ENCODE measurements around the gene PRSS57.
"Not testable (repeated sequence)": the region's sequence is repeated elsewhere in the genome, so short reads cannot be mapped to it uniquely, and the experiment has no call there.

Gene PRSS57

DNA sequence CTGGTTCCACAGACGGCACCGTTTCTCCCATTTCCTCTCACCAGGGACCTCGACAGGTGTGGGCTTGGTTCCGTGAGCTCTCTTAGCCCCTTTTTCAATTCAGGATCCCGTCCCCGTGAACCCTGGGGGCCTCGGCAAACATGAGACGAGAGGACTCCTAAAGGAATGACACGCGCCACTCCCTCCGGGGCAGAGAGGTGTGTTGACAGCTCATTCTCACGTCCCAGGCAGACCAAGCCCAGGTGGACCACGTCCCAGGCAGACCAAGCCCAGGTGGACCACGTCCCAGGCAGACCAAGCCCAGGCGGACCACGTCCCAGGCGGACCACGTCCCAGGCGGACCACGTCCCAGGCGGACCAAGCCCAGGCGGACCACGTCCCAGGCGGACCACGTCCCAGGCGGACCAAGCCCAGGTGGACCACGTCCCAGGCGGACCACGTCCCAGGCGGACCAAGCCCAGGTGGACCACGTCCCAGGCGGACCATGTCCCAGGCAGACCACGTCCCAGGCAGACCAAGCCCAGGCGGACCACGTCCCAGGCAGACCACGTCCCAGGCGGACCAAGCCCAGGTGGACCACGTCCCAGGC is 28.2 kb downstream of the PRSS57 start:
- not testable (repeated sequence) for DNase-seq

DNA sequence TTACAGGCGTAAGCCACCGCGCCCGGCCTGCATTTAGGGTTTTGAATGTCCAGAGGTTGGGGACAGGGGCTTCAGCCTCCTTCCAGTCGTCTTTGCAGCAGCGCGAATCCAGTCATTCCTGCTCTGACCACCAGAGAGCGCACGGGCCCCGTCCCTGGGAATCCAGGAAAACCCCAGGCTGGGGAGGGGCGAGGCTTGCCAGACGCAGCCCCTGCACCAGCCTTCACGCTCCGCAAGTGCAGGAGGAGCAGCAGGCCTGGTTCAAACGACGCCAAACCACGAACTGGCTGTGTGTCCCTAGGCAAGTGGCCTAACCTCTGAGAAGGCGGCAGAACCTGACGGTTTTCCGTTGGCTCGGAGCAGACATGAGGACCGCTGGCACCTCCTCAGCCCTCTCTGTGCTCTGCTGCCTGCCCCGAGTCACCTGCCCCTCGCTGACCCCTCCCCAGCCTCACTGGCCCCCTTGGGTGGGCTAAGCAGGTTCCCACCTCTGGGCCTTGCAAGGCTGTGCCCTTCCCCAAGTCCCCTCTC is 30.3 kb downstream of the PRSS57 start:
- DNase-seq, result peak; percentile 83

DNA sequence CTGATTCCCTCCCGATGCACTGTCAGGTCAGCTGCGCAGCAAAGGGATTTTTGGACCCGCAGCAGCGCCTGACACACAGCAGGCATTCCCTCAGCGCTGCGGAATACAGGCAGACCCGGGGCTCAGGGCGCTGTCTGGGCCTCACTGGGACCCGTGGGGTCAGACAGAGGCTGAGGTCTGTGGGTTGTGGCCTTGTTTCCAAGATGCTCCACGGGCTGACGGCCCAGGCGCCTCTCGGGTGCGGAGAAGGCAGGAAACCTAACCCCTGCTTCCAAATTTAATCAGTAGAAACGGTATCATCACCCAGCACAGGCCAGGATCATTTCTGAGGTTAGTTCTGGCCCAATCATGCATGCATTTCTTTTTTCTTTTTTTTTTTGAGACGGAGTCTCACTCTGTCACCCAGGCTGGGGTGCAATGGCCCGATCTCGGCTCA is 31.6 kb downstream of the PRSS57 start:
- DNase-seq, result no peak

DNA sequence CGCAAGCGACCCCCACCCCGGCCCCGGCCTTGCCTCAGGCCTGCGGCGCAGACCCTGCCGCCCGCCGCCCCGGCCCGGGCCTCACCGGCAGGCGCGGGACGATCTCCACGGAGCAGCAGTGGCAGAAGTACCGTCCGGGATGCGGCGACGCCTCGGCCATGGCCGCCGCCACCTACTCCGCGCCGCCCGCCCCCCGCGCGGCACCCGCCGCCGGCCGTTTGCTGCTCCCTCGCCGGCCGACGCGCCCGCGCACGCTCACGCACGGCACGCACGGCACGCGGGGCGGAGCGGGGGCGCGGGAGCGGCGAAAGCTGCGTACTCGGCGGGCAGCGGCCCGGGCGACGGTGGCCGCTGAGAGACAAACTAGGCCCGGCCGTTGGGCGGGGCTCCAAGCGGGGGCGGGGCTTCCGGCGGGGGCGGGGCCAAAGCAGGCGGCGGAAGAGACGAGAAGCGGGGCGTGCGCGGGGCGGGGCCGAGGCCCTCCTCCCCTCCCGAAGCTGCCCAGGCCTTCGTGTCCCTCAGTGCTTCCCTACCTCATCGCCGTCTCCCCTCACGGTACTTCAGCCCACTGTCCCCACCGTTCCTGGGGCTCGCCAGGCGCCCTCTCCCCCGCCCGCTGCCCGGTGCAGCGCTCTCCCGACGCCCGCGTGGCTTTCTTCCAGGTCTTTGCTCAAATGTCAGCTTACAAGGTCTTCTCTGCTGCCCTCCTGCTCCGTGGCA is 32.1 kb downstream of the PRSS57 start, which contains the start of gene RNF126:
TSS of gene RNF126 (minus strand) at position 253 of the 720 bp plus-strand sequence. CDS start at position 160, 93 bp downstream.
- peak; percentile 91 for DNase-seq

DNA sequence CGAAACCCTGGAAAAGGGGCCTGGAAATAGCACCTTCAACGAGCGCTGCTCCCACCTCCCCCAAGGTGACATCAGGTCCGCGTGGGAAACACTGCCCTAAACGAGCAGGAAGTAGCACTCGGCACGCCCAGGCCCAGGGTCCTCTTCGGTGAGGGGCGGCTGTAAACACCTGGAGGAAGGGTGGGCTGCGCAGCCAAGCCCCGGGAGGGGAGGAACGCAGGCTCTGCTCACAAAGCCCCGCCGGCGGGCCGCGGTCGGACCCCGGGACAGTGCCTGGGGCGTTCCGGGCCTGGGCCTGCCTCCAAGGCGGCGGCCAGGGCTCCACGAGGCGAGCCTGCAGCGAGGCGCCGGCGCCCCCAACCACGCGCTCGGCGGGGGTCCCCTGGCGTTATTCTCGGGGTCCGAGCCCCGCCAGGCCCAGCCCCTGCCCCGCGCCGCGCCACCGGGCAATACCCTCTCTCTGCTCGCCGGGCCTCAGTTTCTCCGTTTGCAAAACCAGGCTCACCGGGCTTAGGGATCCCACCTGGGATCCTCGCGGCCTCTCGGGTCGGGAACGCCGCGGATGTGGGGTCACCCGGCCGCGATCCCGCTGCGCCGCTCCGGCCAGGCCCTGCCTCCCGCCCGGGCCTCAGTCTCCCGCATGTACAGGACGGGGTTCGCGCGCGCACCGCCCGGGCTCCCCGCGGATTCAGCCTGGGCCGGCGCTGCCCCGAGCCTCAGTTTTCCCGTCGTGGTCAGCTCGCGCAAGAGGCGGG is 32.9 kb downstream of the PRSS57 start:
- peak; percentile 78 for DNase-seq

DNA sequence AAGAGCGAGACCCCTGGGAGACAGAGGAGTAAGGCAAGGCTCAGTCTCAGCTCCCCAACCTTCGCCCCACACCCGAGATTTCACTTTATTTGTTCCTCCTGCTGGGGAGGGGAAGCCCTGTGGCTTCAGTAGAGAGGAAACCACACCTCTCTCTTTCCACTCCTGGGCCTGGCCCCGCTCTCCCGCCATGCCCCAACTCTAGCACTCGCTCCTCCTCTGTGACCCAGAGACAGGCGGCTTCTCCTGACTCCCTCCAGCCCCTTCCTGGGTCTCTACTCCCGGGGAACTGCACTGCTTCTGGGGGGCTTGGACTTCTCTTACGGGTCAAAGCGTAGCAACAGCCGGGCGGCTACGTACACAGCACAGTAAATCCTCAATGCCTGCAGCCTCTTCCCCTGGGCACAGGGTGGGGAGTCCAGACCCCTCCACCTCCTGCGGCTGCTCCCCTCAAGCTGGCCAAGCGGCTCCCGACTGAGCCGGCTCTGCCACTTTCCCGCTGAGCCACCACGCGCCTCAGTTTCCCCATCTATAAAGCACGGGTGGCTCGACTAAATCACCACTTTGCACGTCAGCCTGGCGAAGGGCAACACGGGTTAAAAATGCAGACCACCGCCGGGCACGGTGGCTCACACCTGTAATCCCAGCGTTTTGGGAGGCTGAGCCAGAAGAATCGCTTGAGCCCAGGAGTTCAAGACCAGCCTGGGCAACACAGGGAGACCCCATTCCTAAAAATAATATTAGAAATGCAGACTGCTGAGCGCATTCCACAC is 33.6 kb downstream of the PRSS57 start:
- peak; percentile 58 for DNase-seq

DNA sequence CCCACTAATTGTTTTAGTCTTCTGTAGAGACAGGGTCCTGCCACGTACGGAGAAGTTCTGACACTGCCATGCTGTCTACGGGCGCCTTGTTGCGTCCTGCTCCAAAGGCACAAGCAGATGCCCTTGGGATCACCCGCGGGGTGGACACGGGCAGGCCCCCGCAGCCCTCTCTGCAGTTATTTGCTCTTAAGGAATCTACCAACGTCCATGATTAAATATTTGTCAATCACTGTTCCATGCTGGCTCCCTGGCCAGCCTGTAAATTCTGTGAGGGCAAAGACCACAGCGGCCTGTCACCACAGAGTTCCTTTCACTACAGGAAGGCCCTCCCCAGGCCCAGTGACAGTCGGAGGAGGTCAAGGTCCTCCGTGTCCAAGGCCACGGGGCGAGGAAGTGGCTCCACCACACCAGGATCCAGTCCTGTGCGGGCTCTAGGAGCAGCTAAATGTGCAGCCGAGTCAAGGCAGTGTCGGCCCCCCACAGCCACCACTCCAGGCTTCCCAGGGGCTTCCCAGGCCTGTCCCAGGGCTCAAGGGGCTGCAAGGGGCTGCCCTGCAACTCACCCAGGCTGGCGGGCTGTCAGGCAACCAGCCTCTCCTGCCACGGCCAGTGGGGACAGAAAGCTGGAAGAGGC is 34.3 kb downstream of the PRSS57 start:
- no peak for DNase-seq

DNA sequence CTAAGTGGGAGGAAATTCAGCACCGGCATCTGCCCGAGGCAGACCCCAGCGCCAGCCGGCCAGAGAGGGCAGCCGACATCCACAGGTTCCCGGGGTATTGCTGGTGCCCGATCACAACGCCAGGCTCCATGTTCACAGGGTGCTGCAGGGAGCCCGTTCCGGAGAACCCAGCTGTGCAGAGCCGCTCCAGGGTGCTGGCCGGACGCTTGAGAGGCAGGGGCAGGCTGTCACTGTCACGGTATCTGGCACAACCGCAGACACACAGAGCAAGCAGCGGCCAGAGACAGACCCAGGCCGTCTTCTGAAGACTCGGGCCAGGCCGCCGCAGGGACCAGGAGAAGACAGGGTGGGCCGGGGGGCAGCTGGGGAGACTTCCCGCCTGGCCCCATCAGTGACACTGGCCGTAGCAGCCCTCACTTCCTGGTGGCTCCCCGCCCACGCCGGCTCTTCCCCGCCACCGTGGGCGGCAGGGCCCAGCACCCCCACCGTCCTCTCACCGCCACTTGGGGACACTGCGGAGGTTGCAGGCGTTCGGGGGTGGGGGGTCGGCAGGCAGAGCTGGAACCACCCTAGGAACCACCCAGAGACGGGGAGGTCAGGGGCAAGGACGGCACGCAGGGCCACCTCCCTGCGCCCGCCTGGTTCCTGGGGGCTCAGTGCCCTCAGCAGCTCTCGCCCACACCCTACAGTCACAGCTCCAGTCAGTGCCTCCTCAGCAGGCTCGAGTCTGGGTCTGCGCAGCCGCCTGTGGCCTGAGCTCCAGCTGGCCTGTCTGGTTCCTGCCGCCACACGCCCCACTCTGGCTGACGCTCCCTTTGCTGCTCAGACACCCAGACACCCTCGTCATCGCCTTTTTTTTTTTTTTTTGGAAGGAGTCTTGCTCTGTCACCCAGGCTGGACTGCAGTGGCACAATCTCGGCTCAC is 36.1 kb downstream of the PRSS57 start:
- DNase-seq, result peak; percentile 56

DNA sequence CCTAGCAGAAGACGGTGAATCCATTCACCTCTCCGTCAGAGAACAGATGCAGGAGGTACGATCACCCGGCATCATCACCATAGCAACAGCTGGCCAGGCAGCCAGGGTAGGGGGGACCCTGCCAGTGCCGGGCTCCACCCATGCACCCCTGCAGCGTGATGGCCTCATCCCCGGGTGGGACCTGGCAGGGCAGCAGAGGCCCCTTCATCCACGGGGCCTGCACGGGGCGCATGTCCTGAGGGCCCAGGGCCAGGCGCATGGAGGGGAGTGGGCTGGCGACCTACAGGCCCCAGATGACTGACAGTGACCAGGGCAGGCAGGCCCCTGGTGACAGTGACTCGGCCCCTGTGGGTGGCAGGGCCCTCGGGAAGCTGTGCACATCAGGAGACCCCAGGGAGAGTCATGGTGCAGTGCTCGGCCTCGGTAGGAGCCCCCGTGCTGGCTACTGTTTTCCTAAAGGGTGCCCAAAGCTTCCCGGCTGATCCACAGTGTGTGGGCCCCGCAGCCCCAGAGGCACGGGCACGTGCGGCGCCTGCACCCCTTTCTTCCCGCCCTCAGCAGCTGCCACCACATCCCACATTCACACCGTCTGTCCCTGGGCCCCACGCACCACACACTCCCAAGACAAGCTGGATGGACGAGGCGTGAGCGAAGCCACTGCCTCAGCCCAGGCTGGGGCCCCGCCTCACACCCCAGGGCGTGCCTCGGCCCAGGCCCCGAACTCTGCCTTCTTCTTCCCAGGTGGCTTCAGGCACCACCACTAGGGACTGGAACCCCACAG is 37.0 kb downstream of the PRSS57 start:
- no peak for DNase-seq

DNA sequence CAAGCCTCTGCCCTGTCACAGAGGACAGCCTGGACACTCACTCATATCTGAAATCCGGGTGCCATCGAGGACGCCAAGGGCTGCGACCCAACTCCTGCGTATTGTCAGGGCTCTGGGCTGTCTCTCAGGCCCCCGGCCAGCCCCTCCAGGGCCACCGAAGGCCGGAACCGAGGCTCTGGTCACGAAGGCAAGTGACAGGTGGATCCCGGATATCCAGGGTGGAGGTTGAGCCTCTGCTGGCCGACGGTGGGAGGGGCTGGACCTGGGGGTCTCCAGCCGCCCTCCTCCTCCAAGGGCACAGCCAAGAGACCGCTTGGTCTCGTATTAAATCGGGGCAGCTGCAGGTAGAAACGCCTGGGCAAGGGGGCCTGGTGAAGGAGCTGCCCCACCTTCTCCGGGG is 37.6 kb downstream of the PRSS57 start:
- DNase-seq, result no peak

DNA sequence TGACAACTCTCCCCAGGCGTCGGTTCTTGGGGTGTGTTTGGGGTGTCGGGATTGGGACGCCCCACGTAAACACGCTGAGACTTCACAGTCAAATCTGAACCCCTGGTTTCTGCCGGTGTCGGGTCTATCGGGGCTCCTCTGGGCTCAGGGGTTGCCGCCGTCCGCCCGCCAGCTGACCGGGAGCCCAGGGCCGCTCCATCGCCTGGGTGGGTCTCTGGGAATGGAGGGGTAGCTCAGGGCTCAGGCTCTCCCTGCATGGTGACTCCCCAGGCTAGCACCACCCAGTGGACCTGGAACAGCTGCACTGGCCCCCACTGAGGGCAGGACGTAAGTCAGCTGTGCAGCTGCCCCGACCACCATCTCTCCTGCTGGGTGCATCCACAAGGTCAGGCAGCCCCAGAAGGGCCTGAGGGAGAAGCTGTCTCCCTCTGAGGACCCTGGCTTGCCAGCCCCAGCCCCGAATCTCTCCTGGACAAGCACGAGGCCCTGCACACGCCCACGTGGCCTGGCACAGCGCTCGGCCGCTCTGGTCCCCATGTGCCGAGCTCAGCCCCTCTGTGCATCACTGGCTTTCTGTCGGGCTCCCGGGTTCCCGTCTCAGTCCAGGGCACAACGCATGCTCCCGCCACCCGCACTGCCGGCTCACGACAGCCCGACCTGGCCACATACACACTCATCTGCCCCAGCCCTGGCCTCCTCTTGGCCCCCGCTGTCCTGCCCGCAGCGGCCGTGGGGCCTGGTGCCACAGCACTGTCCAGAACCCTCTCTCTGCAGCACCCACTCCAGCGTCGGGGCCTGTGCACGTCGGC is 38.3 kb downstream of the PRSS57 start:
- no peak for DNase-seq

DNA sequence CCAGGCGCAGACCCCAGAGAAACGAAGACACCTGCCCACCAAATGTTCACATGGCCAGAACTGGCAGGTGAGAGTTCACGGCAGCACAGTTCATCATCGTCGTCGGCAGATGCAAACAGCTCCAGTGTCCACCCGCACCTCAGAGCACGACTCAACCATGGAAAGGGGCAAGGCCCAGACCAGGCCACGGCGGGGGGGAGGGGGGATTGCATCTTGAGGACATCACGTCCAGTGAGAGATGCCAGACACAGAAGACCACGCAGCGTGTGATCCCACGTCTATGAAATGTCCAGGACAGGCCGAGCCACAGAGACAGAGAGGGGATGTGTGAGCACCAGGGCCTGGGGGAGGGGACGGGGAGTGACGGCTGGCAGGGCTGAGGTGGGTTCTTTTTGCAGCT is 39.6 kb downstream of the PRSS57 start:
- DNase-seq, result no peak

DNA sequence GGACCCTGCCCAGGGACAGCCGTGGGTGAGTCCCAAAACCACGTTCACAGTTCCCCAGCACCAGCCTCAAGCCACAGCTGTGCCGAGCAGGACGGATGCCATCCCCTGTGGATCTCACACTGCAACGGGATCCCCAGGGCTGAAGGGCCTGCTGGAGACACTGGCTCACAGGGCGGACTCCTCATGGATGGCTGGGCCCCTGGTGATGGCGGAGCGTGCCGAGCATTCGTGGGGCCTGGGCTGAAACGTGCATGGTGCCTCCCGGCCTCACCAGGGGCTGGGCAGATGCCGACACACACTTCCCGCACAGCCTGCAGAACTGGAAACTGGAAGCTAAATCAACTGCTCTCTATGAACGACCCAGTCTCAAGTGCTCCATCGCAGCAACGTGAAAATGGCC is 41.8 kb downstream of the PRSS57 start:
- DNase-seq, result no peak

DNA sequence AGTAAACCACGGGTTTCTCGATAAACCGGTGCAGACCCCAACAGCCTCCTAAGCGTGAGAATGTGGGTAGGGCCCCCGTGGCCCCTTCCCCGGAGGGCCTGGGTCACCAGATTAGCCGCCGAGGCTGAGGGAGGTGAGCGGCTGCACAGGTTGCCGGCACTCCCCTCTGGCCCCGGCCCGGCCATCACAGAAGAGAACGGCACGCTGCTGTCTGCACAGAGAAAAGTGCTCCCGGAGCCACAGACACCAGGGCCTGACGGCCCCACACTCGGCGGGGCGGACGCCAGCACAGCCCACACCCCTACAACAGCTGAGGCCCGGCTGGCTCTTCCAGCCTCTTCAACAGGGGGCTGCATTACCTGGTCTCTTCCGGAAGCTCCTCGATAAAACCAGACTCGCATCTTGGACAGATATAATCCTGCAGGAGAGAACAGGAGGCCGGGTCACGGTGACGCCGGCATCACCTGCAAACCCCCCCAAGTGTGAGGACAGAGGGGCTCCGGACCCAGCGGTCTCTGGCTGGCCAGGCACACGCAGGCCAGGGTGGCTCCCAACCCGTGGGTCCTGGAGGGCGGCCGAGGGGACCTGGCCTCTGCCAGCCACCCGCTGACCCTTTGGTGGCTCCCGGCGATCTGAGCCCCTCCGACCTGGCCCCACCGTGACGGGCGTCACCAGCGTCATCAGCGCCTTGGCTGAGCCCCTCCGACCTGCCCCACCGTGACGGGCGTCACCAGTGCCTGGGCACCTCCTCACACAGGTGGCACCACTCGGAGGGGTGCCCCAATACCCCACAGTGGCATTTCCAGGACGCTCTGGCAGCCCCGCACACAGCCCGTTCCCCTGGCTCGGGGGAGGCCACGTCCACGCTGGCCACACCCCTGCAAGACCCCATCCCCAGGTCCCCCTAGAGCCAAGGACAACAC is 42.5 kb downstream of the PRSS57 start:
- no peak for DNase-seq

DNA sequence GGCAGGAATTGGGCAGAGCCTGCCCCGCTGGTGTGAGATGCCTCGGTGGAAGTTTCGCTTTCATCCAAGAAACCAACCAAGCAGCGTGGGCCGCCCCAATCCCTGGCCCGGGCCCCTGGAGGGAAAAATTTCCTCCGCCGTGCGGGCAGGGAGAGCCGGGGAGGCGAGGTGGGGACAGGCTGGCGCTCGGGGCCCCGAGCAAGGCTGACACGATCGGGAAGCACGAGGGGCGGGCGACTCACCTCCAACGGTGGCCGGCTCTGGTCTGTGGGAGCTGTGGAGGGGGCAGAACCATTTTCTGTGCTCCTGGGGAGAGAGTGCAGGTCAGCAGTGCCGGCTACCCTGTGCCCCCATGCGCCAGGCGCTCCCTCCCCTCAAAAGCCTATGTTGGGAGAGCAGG is 43.3 kb downstream of the PRSS57 start:
- DNase-seq, result no peak

DNA sequence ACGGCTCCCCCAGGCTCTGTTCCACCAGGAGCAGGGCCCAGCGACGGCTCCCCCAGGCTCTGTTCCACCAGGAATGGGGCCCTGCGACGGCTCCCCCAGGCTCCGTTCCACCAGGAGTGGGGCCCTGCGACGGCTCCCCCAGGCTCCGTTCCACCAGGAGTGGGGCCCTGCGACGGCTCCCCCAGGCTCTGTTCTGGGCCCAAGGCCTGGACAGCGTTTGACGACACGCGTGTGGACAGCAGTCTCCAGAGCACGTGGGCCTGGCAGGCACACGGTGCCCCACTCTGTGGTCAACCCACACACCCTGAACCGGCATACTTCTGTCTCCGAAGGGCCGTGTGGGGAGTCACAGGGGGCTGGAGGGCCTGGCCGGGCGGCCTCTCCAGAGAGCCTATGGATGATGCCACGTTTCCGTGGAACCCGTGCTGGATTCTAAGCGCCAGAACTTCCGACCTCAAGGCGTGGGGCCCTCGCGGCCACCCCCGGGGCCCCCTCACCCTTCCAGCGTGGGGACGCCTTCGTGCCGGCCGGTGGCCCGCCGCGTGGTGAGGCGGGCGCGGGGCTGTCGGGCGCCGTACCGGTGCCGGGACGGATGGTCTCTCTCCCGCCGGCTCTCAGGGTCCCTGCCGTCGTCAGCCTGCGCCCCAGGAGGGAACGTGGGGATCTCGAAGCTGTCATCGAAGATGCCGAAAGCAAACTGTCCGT is 44.0 kb downstream of the PRSS57 start:
- no peak for DNase-seq

DNA sequence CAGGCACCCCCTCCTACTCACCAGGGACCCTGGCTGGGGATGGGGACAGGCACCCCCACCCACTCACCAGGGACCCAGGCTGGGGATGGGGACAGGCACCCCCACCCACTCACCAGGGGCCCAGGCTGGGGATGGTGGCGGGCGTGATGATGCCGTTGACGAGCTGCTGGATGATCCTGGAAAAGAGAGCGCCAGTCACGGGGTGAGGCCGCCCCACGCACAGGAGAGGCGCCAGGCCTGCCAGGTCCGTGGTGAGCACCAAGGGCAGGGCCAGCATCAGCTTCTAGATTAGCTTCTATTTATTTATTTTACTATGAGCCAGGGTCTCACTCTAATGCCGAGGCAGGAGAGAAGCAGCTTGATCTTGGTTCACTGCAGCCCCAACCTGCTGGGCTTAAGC is 45.1 kb downstream of the PRSS57 start:
- no peak for DNase-seq

Data from activated CD8-positive, alpha-beta memory T cell treated with anti-CD3 and anti-CD28 coated beads, Interleukin-2, amount 50 U/mL, for 4 hours (primary cell).